Stimulated activated CD4-positive, alpha-beta T cell treated with anti-CD3 and anti-CD28 coated beads, TNF-alpha, amount 100 ng/mL, for 1 hour (primary cell): ENCODE results near the gene DNAI4.
"Not testable (repeated sequence)": the region's sequence is repeated elsewhere in the genome, so short reads cannot be mapped to it uniquely, and the experiment has no call there.

ENCODE experiments used
- DNase-seq, 3 donors: peaks; one replicate each; pipeline ENCODE4 v3.0.0-alpha.2; 2020; ENCODE audit warnings: low read depth in 3 of 3, low spot score in 1 of 3

DNAI4 gene, protein sequence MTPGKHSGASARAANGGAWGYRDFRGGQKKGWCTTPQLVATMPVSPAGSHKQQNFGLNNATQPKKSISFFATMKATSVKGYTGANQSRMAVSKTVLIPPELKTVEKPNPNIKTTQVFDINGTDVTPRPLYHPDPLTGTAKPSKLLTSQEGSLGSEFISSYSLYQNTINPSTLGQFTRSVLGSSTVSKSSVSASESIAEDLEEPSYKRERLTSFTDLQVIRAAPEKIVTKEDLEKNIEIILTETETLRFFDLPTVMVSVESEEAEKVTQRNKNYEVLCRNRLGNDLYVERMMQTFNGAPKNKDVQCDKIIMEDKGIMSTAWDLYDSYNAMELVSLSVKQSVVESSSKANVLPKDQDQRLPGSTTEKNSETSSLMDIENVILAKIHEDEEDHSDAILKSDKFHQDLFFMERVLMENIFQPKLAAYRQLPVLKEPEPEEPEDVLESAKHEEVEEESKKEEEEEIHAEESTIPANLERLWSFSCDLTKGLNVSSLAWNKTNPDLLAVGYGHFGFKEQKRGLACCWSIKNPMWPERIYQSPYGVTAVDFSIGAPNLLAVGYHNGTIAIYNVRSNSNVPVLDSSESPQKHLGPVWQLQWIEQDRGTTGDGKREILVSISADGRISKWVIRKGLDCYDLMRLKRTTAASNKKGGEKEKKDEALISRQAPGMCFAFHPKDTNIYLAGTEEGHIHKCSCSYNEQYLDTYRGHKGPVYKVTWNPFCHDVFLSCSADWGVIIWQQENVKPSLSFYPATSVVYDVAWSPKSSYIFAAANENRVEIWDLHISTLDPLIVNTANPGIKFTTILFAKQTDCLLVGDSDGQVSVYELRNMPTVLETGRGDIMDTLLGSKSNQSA

DNA sequence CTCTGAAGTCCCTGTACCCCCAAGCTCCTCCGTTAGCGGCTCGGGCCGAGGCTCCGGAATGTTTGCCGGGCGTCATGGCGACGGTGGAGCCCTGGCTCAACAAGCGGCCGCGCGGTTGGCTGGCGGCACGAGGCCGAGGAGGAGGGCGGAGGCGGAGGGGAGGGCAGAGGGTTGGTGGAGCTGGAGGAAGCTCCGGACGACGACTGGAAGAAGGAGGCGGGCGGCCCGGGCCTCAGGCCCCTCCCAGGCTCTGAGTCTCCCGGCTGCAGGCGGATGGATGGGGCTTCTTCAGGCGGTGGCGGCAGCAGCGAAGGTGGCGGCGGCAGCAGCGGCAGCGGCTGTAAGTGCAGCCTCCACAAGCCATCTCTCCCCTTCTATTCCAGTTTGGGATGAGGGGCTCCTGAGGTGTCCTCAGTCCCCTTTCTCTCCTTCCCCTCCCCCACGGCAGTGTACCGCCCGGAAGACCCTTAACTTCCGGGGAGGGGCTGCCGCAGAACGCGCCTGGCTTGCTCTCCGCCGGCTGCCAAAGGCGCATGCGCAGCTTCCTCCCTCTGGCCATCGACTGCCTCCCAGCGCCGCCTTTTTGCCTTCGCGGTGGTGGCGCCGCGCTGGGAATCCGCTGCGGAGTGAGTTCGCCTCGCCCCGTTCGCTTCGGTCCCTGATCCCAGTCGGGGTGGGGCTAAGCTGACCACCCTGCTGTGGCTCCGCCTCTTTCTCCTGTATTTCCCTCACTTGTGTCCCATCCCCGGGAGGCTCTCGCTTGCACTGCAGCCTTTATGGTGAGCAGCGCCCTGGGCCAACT is at the start of gene DNAI4, which contains the start of gene MIER1:
Gene DNAI4, minus strand, starts transcription at position 101 of the 802 bp plus-strand sequence. Its CDS starts 25 bp downstream, at position 76.
Gene MIER1, plus strand, starts transcription at position 235 of the 802 bp plus-strand sequence. Its CDS starts 39 bp downstream, at position 274.
- peak; percentile 91 to 92 (median 92) for DNase-seq

DNA sequence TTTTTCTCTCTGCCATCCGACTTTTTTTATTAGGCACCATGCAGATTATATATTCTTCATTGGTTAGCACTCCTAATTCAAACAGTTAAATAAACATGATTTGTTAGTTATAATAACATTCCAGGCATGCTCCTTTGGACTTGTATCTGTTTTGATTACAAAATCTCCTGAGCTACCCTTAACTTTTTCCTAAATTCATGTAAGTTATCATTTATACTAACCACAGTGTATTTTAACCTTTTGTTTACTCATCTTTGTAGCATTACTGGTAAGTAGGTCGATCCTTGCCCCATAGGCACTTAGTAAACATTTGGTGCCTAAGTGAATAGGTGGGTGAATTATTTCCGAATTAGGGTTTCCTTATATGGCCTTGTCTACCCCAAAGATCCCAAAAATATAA is 43.9 kb upstream of the DNAI4 start:
- DNase-seq, result no peak

DNA sequence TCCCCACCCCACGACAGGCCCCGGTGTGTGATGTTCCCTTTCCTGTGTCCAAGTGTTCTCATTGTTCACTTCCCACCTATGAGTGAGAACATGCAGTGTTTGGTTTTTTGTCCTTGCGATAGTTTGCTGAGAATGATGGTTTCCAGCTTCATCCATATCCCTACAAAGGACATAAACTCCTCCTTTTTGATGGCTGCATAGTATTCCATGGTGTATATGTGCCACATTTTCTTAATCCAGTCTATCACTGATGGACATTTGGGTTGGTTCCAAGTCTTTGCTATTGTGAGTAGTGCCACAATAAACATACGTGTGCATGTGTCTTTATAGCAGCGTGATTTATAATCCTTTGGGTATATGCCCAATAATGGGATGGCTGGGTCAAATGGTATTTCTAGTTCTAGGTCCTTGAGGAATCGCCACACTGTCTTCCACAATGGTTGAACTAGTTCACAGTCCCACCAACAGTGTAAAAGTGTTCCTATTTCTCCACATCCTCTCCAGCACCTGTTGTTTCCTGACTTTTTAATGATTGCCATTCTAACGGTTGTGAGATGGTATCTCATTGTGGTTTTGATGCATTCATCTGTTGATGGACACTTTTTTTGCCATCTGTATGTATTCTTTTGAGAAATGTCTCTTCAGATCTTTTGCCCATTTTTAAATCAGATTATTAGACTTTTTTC is 41.7 kb upstream of the DNAI4 start:
- not testable (repeated sequence) for DNase-seq

DNA sequence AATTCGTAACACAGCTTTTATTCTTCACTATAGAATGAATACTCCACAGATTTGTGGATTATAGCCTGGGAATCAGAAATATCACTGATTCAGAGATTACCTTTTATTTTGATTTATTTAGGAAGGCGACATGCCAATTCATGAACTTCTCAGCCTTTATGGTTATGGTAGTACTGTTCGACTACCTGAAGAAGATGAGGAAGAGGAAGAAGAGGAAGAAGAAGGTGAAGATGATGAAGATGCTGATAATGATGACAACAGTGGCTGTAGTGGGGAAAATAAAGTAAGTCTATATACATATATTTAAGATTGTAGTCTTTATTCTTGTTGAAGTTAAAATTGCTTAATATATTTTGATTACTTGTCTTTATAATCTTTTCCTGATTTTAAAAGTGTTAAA is 33.3 kb upstream of the DNAI4 start:
- no peak for DNase-seq

DNA sequence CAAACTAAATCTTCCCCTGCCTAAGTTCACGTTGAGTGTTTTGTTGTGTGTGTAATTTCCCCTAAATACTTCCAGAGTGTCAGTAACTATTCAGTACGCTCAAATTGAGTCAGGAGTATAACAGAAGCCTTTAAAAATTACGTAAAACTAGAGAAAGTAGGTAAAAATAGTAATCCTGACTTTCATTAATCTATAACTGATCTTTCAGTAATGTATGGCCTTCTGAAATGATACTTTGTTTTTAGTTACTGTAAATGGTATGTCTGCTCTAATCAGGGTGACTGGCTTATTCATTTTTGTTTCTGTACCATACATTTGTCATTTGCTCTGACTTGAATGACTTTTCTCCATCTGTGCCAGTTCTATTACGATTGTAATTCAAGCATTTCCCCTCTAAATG is 29.6 kb upstream of the DNAI4 start:
- no peak for DNase-seq

DNA sequence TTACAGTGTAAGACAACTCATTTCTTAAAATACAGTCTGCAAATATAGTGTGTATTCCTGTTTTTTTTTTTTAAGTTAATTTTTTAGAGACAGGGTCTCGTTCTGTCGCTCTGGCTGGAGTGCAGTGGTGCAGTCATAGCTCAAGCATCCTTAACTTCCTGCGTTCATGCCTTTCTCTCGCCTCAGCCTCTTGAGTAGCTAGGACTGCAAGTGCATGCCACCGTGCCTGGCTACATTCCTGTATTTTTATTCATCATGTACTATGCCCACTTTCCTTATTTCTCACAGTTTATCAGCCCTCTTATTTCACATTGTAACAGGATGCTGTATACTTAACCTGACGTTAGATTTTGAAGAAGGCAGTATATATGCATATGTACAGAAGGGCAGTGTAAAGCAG is 26.9 kb upstream of the DNAI4 start:
- no peak for DNase-seq

DNA sequence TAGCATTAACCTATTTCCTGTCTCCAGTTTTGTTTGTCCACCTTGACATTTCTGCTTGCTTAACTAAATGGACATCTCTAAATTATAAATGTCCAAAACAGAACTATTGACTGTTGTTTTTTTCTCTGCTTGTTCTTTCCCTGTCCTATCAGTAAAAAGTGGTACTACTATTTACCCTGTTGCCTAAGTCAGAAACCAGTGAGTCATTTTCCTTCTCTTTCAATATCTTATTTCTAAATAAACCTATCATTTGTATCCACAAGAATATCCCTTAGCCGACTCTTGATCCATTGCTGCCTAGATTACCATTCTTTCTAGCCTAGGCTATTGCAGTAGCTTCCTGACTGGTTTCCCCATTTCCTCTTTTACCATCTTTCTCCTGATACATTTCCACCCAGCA is 22.6 kb upstream of the DNAI4 start:
- no peak for DNase-seq

DNA sequence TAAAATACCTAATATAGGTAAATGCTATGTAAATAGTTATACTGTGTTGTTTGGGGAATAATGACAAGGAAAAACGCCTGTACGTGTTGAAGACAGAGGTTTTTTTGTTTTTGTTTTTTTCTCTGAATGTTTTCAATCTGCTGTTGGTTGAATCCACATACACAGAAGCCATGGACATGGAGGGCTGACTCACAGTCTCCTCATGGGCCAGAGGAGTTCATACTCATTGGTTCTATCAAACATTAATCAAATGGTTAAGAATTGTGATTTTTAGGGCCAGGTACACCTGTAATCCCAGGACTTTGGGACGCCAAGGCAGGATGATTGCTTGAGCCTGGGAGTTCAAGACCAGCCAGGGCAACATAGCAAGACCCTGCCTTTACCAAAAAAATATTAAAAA is 20.7 kb upstream of the DNAI4 start:
- no peak for DNase-seq

DNA sequence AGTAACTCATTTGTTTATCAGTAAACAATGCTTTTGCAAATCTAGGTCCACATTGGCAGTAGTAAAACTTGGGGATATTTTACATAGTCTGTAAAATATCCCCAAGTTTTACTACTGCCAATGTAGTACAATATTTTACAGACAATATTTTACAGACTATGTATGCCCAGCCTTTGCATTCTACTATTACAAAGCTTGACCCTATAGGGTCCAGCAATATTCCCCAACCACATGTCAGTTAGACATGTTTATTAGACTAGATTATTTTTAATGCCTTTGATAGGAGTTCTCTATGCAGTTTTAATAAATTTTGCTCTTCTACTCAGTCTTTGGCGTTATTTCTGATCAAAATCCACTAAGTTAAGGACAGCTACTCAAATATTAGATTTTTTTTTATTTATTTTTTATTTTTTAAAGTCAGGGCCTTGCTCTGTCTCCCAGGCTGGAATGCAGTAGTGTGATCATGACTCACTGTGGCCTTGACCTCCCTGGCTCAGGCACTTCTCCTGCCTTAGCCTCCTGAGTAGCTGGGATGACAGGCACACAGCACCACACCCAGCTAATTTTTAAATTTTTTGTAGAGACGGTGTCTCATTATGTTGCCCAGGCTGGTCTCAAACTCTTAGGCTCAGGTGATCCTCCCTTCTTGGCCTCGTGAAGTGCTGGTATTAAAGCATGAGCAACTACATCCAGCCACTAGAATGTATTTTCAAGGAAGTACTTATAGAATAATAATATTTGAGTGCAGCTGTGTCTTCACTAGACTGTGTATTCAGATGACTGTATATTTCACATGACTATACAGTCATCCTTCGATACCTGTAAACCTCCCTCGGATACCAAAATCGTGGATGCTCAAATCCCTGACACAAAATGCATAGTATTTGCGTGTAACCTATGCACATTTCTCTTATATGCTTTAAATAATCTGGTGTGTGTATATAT is 19.9 kb upstream of the DNAI4 start:
- DNase-seq, result no peak

DNA sequence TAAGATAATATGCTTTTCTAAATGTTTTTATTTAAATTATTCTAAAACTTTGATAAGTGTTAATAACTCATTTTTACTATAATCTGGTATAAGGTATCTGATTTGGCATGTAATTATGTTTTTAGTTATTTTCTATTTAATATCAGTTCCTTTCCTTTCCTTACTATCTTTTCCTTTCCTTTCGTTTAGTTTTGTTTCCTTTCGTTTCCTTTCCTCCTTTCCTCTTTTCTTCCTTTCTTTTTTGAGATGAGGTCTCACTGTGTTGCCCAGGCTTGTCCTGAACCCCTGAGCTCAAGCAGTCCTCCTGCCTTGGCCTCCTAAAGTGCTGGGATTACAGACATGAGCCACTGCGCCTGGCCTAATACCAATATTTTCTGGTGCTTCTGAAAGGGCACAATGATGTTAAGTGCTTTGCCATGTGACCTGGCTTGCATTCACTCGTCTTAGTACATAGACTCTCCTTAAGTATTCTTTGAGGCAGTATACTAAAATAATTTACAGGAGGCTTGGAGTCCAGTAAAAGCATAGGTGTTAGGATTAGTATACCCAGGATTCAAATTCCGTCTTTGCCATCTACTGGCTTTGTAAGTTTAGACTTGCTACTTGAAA is 18.8 kb upstream of the DNAI4 start:
- DNase-seq, result no peak

DNA sequence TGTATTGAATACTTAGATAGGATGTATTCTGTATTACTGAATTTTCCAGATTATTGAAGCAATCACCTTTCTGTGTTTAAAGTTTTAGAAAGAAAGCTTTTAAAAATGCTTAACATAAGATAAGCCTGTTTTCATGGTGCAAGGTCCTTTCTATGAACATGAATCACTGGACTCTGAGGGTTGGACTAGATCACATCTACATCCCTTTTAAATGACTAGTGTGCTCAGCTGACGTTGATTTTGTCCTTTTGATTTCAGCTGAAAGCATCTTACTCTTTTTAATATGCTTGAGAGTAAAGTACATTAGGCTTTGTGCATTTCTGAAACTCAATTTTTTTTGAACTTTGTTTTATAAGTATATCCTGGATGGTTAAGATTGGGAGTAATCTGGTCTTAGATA is 16.3 kb upstream of the DNAI4 start:
- no peak for DNase-seq

DNA sequence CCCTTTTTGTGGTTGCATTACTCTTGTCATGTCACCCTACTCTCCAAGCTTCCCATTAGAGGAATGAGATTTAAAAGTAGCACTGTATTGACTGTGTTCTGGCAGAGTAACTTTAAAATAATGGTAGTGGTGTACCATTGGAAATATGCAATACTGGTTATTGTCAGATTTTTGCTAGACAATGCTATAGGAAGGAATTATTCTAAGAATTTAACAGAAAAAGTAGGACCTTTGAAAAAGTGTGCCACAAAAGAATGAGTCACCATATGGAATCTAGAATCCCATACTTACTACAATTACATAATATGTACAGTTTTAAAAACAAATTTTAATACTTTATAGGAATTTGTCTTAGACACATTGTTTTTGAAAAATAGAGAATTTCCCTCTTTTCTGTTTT is 14.0 kb upstream of the DNAI4 start:
- no peak for DNase-seq

DNA sequence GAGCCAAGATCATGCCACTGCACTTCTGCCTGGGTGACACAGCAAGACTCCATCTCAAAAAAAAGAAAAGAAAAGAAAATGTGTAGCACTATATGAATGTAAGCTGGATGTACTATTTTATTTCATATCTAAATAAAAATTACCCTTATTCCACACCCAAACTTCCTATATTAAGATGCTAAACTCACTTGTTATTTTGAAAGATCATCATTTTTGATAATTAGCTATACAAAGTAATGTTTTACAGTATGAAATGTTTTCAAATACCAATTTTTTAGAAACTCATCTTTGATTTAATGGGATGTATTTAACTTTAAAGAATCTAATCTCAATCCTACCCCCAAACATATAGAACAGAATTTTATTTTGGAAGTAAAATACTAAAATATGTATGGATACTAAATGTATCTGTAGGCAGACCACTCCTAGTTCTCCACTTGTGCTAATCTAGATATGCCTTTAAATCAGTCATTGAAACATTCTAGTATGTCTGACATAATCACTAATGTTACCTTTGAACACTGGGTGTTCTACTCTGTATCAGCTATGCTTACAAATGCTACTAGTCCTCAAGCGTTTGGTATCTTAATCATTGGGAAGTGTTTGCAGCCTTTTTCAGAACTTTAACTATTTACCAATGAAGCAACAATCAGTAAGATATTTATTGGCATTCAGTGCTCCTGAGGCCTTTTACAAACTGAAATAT is 13.0 kb upstream of the DNAI4 start:
- no peak for DNase-seq

DNA sequence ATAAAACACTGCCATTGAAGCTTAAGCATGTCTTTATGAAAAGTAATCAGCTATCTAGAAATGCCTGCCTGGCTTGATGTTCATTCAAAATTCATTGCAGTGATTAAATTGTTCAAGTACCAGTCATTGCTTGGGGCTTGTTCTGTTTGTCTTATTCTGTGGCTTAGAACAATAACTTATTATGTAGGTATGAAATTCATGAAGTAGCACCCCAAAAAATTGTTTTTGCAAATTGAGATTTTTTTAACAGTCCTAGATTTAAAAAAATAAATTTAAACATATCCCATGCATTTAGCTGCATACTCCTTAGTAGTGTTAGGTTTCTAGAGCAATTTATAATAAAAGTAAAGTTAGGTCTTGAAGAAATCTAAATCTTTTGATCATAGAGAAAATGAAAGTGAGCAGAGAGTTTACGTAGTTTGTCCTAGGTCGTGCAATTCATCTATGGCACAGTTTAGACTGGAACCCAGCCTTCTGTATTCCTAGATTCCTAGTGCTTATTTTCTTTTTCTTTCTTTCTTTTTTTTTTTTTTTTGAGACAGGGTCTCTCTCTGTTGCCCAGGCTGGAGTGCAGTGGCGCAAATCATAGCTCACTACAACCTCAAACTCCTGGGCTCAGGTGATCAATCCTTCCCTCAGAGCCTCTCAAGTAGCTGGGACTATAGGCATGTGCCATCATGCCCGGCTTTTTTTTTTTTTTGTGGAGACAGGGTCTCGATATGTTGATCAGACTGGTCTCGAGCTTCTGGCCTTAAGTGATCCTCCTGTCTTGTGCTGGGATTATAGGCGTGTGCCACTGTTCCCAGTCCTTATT is 9.4 kb upstream of the DNAI4 start:
- DNase-seq, result no peak

DNA sequence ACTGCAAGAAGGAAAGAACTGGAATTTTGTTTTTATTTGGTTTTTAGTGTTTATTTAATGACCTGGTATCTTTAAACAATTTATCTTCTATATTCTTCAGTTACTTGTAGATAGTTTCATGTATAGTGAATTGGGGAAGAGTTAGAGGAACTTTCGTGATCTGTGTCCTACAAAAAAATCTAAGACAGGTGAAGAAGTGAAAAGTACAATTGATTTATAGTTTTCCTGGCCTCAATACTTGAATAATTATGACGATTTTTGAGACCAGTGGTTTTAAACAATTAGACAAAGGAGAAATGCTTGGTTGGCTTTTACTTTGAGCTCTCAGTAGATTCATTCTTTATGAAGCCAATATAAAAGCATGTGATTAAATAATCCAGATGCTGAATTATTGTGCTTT is 7.6 kb upstream of the DNAI4 start:
- DNase-seq, result no peak

DNA sequence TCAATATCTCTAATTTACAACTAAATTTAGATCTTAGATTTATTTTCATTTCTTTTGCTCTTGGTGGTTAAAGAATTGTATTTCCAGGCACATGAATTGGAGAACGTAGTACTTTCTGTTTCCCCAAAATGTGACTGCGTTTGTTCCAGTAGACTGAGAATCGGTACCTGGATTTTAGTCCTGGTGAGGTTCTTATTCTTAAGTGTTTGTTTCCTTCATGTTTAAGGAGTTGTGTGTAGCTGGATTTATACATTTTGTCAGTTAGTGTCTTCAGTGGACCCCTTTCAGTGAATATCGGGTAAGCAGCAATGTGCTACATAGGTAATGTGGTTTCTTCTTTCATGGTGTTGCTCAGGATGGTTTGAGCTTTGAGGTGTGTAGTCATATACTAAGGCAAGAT is 6.9 kb upstream of the DNAI4 start:
- DNase-seq, result no peak

DNA sequence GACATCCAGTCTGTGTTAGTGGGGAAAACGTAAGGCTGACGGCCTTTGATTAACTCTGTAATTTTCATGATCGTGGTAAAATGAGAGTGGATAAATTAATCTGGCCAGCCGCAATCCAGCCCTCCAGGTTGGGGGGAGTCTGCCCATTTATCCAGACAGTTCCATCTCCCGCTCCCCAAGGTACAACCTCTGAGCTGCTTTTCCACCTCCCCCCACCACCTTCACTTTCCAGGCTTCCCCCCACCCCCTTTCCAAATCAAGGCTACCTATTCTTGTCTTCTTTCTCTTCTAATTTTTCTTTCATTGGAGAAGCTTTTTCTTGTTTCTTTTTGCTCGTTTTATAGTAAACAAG is 6.1 kb upstream of the DNAI4 start:
- no peak for DNase-seq
